CD14-positive monocyte (primary cell): ENCODE results near the gene SEMA3A. TPM values are rescaled to one million over a fixed set of nuclear protein-coding genes. Genes with fewer than 3 reads are reported as not detected.
A peak's percentile ranks its signal among the peaks of the same experiment; 100 is the strongest.

Source experiments
- DNase-seq, 3 donors: peaks; one replicate each; pipeline ENCODE4 v3.0.0-alpha.2; 2011 to 2022
- H2AFZ ChIP-seq: 2 replicates; pipeline ENCODE4 v1.6.0; 2012; ENCODE audit warnings: mild to moderate bottlenecking, low read depth, low read length, inconsistent platforms; ENCODE audit not compliant: insufficient read depth, poor library complexity, severe bottlenecking
- H3K27ac ChIP-seq, 2 donors: 1 replicate in 1 of 2; 2 replicates in 1 of 2; pipeline ENCODE4 v1.5.1; 2012 to 2013; ENCODE audit warnings: low read length in 2 of 2, control low read depth in 1 of 2, inconsistent platforms in 1 of 2, low read depth in 1 of 2, mild to moderate bottlenecking in 1 of 2
- H3K27me3 ChIP-seq, 2 donors: one replicate each; pipeline versions ENCODE4 v1.6.0 to v1.6.1; 2011 to 2013; ENCODE audit warnings: low read length in 2 of 2; ENCODE audit not compliant: control insufficient read depth in 2 of 2, insufficient read depth in 2 of 2
- H3K36me3 ChIP-seq, 2 donors: replicated peaks in 1 of 2; 1 replicate in 1 of 2; 2 replicates in 1 of 2; pipeline versions ENCODE4 v1.5.1 to v1.6.1; 2012 to 2013; ENCODE audit warnings: low read length in 2 of 2, control low read depth in 1 of 2, inconsistent platforms in 1 of 2, mild to moderate bottlenecking in 1 of 2; ENCODE audit not compliant: insufficient read depth in 2 of 2, control insufficient read depth in 1 of 2
- H3K4me1 ChIP-seq, 2 donors: 1 replicate in 1 of 2; 2 replicates in 1 of 2; pipeline versions ENCODE4 v1.5.1 to v1.6.1; 2012 to 2013; ENCODE audit warnings: low read length in 2 of 2, control low read depth in 1 of 2, inconsistent platforms in 1 of 2, mild to moderate bottlenecking in 1 of 2, moderate library complexity in 1 of 2; ENCODE audit not compliant: insufficient read depth in 2 of 2, control insufficient read depth in 1 of 2
- H3K4me2 ChIP-seq: replicated peaks from 2 replicates; pipeline ENCODE3; 2012; ENCODE audit warnings: low read length, moderate library complexity, mild to moderate bottlenecking; ENCODE audit not compliant: poor library complexity, severe bottlenecking; ENCODE audit errors: extremely low read depth
- H3K4me3 ChIP-seq, 3 experiments: fragments of 200-600 bp in 1 of 3; sonication (generic) in 1 of 3; replicated peaks in 1 of 3; 1 replicate in 2 of 3; 2 replicates in 1 of 3; pipeline ENCODE4 v1.5.1; 2011 to 2013; ENCODE audit warnings: low read length in 3 of 3, mild to moderate bottlenecking in 3 of 3, control low read depth in 2 of 3, low read depth in 2 of 3, inconsistent platforms in 1 of 3, moderate library complexity in 1 of 3
- H3K79me2 ChIP-seq: 2 replicates; pipeline ENCODE4 v1.6.0; 2012; ENCODE audit warnings: mild to moderate bottlenecking, control low read depth, inconsistent platforms, low read length, moderate library complexity; ENCODE audit not compliant: insufficient read depth
- H3K9ac ChIP-seq: 2 replicates; pipeline ENCODE4 v1.6.0; 2017; ENCODE audit warnings: low read length, mild to moderate bottlenecking; ENCODE audit not compliant: insufficient read depth, poor library complexity, severe bottlenecking
- H3K9me3 ChIP-seq, 2 donors: replicated peaks in 1 of 2; 1 replicate in 1 of 2; 2 replicates in 1 of 2; pipeline versions ENCODE4 v1.5.1 to v1.6.1; 2012 to 2013; ENCODE audit warnings: low read length in 2 of 2, control low read depth in 1 of 2; ENCODE audit not compliant: control insufficient read depth in 1 of 2, insufficient read depth in 1 of 2
- H4K20me1 ChIP-seq: 2 replicates; pipeline ENCODE4 v1.6.0; 2012; ENCODE audit warnings: mild to moderate bottlenecking, low read length, control low read depth, moderate library complexity; ENCODE audit not compliant: insufficient read depth
- H3K27ac Mint-ChIP-seq, 7 donors: one replicate each; pipeline ENCODE4 v1.8.0; 2020; ENCODE audit warnings: mild to moderate bottlenecking in 7 of 7, mixed read lengths in 7 of 7, moderate library complexity in 6 of 7, inconsistent platforms in 2 of 7
- H3K27me3 Mint-ChIP-seq, 3 donors: one replicate each; pipeline ENCODE4 v1.8.0; 2021 to 2022; ENCODE audit warnings: low read depth in 3 of 3, mild to moderate bottlenecking in 3 of 3, mixed read lengths in 3 of 3, moderate library complexity in 3 of 3, inconsistent platforms in 1 of 3
- H3K36me3 Mint-ChIP-seq, 2 donors: one replicate each; pipeline ENCODE4 v1.8.0; 2020; ENCODE audit warnings: mixed read lengths in 2 of 2, inconsistent platforms in 1 of 2, mild to moderate bottlenecking in 1 of 2
- H3K4me1 Mint-ChIP-seq: one replicate; pipeline ENCODE4 v1.8.0; 2020; ENCODE audit warnings: mild to moderate bottlenecking, mixed read lengths
- H3K4me3 Mint-ChIP-seq, 2 donors: one replicate each; pipeline ENCODE4 v1.8.0; 2020; ENCODE audit warnings: mild to moderate bottlenecking in 2 of 2, mixed read lengths in 2 of 2, moderate library complexity in 1 of 2
- H3K9me3 Mint-ChIP-seq, 7 donors: one replicate each; pipeline ENCODE4 v1.8.0; 2020 to 2022; ENCODE audit warnings: mixed read lengths in 7 of 7, mild to moderate bottlenecking in 6 of 7, moderate library complexity in 6 of 7, inconsistent platforms in 2 of 7
- CTCF ChIP-seq: fragments of 200-600 bp; IDR thresholded peaks from one replicate; pipeline ENCODE4 v1.8.0; 2022; ENCODE audit warnings: antibody characterized with exemption, mild to moderate bottlenecking
- WGBS: methylation state at CpG from one replicate; pipeline ENCODE4 v1.1.5; 2013; ENCODE audit warnings: missing lambda C conversion rate; ENCODE audit not compliant: insufficient coverage; 5-methylcytosine and 5-hydroxymethylcytosine counted together
- intact Hi-C, 2 donors: fragments of 100-400 bp; cut with micrococcal nuclease; formaldehyde crosslinking; loops; one replicate each; pipeline versions ENCODE4 v1.15.0 to v1.15.1; 2023
- polyA plus RNA-seq, 3 donors: library from polyadenylated mRNA; depleted of rRNA in 1 of 3; unstranded in 2 of 3; stranded (reverse) in 1 of 3; fragments of 300-500 nt in 2 of 3; fragments of >200 nt in 1 of 3; fragmentation: Illumina TruSeq in 2 of 3; gene quantifications; 1 replicate in 2 of 3; 2 replicates in 1 of 3; pipeline ENCODE4 v1.2.3, GENCODE V29; 2012 to 2021

The SEMA3A gene
- polyA plus RNA-seq, 3 donors = 0.03 TPM; not detected in 2

GRCh38 chr7:83946801-83947200, 247.8 kb downstream of the SEMA3A start:
- Histone ChIP-seq H3K79me2 (no peaks in the 10 kb centered on the region), H3K4me3 (no peak overlapping the region), H3K4me2 (no peak overlapping the region), H2AFZ (no peak overlapping the region), H4K20me1 (no peaks in the 10 kb centered on the region), H3K27me3 (no peaks in the 10 kb centered on the region), H3K36me3 (no peaks in the 10 kb centered on the region), H3K4me1 (peaks cover 8 to 9% of the 10 kb centered on the region in 2 donors), H3K9ac (no peak overlapping the region), H3K27ac (no peak overlapping the region), H3K9me3 (no peaks in the 10 kb centered on the region)
- no CpG with 5 or more reads among the region's 3 CpGs for WGBS
- Mint-ChIP-seq H3K9me3 (peaks cover 0 to 4% (median 2%) of the 10 kb centered on the region in 7 donors), H3K4me1 (peaks cover 11% of the 10 kb centered on the region), H3K27ac (peak overlapping the region in 1 of 7 donors; percentile 27), H3K4me3 (no peak overlapping the region), H3K27me3 (peaks cover 0 to 2% (median 1%) of the 10 kb centered on the region in 3 donors), H3K36me3 (no peaks in the 10 kb centered on the region)
- no peak for DNase-seq
- no peak for TF ChIP-seq CTCF
- intact Hi-C loops = no loop called here

- no peak overlapping the region for H2AFZ ChIP-seq
- H3K9me3 Mint-ChIP-seq = peaks cover 0 to 3% (median under 1%) of the 10 kb centered on the region in 7 donors
- H3K4me2 ChIP-seq = no peak overlapping the region
- no peak for DNase-seq
- peaks cover 0 to 2% (median 0%) of the 10 kb centered on the region in 3 donors for H3K27me3 Mint-ChIP-seq
- no peak for TF ChIP-seq CTCF
- H3K27me3 ChIP-seq = no peaks in the 10 kb centered on the region
- H3K4me1 Mint-ChIP-seq = peaks cover 10% of the 10 kb centered on the region
- H3K36me3 ChIP-seq = no peaks in the 10 kb centered on the region
- H3K4me3 ChIP-seq = no peak overlapping the region
- no peak overlapping the region for H3K4me3 Mint-ChIP-seq
- no peak overlapping the region for H3K27ac Mint-ChIP-seq
- no peak overlapping the region for H3K27ac ChIP-seq
- no peaks in the 10 kb centered on the region for H3K9me3 ChIP-seq
- no peaks in the 10 kb centered on the region for H3K36me3 Mint-ChIP-seq
- 83% methylated on average over 1 of the region's 4 CpGs for WGBS
- no peaks in the 10 kb centered on the region for H4K20me1 ChIP-seq
- H3K4me1 ChIP-seq = peaks cover 3 to 5% of the 10 kb centered on the region in 2 donors
- H3K79me2 ChIP-seq = no peaks in the 10 kb centered on the region
- H3K9ac ChIP-seq = no peak overlapping the region
- intact Hi-C loops = no loop called here
These were observed 253.3 kb downstream of the SEMA3A start for GRCh38 chr7:83941300-83941699.
